Jurkat, Clone E6-1 (cell line): ENCODE results near the gene CTXN3.
"Not testable (repeated sequence)": the region's sequence is repeated elsewhere in the genome, so short reads cannot be mapped to it uniquely, and the experiment has no call there.

Source experiments
- DNase-seq: peaks from one replicate; pipeline ENCODE4 v3.0.0-alpha.2; 2011; ENCODE audit warnings: low read depth, low spot score
- H3K4me3 ChIP-seq: 2 replicates; pipeline ENCODE4 v1.5.1; 2011; ENCODE audit warnings: mild to moderate bottlenecking, low read length, control low read depth, moderate library complexity

Gene CTXN3

DNA sequence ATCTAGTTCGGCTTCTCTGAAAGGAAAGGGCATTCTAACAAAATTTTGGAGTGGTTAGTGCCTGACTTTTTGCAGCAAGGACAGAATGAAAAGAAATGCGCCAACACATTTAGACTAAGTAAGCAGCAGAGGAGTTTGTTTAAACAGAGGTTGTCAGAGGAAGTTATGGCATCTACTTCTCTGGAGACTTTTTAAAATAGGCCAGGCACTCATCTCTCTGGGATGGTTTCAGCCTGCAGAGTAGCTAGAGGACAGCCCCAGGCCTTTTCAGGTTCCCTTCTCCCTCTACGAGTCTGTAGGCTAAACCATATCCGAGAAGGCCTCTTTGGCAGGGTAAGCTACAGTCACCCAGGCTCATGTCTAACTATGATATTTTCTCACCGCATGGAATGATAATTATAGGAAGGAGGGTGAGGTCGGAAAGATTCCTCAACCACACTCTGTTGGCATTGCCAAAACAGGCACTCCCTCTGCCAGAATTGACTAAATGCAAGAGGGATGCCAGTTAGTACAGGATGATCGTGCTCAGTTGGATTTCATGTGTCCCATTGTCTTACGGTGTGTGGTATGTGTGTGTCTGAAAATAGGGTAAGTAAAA, 1.4 kb upstream of the CTXN3 start:
- H3K4me3 ChIP-seq = no peak overlapping the region
- no peak for DNase-seq

DNA sequence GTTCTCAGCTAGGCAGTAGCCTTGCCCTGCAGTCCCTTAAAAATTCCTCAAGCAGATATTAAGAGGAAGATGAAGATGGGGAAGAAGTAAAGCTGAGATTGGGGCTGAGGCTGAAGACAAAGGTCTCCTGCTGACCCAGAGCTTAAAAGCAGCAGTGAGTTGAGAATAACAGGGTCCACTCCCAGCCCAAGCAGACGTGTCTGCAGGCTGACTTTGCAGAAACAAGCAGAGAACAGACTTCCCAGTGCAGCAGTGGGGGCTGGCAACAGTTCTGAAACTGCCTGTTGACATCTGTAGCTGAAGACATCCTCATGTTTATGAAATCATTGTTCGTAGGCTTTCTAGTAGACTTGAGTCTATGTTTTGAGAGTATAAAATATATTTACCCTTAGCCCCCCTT, 1.1 kb downstream of the CTXN3 start:
- DNase-seq = no peak
- no peak overlapping the region for H3K4me3 ChIP-seq

DNA sequence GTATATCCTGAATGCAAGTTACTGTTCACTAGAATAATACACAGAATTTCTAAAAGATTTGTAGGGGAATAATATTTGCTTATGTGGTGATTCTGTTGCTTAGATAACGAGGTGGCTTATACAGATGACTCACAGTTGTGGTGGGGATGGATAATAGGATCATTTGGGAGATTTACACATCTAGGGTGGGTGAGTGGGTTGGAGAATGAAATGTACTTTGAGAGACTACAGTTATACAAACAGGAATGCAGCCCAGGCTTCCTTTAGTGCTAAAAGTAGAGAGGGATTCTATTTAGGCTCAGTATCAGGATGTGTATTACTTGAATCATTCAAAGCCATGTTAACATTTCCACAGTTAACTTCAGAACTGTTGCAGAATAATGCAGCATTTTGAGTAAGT, 1.8 kb downstream of the CTXN3 start:
- no peak for DNase-seq
- H3K4me3 ChIP-seq = no peak overlapping the region

DNA sequence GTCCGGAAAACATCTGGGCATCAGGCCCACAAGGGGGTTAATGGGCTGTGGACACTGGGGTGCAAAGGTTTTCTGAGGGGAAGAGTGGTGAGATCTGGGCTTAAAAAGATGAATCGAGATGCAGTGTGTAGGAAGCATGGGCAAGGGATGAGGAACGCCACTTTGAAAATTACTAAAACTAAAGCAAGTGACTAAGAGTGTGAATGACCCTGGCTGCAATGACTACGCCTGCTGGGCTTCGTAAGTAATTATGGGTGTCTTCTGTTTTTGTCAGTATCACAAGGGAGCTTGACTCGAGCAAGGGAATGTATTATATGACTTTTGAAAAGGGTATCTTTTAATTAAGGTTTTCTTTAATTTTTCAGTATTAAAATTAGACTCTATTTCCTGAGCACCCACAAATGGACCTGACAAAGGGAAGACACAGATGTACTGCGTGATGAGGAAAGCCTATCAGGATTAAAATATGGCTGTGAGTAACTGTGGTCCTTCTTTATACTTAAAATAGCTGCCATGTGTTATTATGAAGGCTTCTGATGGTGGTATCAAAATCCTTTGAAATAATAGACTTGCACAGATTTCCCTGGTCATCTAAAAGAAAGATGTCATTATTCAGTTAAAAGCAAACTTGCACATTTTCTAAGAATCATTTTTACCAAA, 4.2 kb downstream of the CTXN3 start:
- no peak overlapping the region for H3K4me3 ChIP-seq
- no peak for DNase-seq

DNA sequence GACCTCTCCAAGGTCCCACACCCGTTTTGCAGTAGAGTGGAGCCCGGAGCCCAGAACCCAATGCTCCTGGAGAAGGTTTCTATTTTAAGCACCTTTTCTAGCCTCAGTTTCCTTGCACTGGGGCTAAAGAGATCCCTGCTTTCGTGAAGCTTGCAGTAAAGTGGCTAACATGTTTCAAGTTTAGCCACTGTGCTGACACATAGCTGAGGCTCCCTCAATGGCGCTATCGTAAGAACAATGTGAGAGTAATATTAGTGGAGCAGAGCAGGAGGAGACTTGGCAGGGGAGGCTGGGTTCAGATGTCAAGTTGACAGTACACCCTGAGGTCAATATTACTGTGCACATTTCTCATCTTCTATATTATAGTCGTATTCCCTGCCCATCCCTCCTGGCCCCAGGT, 7.9 kb downstream of the CTXN3 start:
- no peak overlapping the region for H3K4me3 ChIP-seq
- DNase-seq = no peak

DNA sequence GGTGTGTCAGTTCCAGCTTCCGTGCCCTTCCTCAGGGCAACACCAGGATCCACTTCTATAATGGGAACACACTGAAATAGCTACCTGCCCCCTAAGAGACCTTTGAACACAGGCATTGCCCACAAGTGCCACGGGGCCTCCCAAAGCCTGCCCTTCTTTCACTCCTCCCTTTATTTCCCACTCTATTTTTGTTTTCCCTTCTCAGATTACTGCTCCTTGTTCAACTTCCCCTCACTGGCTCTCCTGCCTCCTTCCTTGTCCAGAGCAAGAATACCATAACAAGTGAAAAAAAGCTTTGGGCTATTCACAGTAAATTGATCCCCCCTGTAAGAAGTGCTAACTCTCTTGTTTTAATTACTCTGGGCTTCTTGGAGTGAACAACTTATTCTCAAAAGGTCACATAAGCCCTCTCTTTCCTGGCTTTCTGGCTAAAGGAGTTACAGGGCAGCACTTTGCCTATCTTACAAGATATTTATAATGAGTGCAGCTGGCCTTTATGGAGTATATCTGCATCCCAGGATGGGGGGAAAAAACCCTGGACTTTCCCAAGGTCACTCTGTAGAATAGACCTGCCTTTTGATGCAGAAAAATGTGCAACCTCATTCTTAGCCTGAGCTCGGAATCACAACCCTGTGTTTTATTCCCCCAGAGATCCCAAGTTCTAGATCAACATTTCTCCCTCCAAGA, 11.3 kb downstream of the CTXN3 start:
- no peak overlapping the region for H3K4me3 ChIP-seq
- no peak for DNase-seq

DNA sequence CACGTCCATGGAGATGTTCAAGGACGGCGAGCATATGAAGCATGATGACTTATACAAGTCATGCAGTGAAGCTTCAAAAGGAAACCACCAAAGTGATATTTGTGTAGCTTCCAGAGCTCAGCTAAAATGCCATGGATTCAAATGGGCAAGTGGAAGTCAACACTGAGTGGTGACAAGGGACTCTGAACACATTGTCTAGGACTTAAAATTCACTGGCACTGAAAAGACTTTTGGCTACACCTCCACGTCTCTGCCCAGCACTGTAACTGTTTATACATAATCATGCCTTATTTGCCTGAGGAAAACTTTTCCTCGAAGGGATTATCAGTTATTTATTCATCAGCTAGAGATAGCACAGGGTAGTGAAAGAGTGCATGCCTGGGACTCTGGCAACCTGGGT, 15.2 kb downstream of the CTXN3 start:
- no peak for DNase-seq
- H3K4me3 ChIP-seq = no peak overlapping the region

DNA sequence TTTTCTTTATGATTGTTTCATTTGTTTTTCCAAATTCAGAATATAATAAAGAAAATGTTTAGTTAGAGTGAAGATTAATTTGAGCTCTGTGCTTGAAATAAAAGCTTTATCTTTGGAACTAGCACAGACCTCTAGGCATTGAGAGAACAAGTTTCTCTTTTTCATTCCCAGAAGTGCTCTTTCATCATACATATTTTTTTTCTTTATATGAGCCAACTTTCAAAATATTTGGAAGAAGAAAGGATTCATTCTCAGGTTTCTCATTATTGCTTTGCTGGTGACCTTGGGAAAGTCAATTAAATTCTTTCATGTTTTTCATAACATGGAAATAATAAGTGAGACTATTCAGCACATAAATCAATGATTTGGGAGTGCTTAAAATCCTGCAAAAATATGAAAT, 16.8 kb downstream of the CTXN3 start:
- no peak for DNase-seq
- H3K4me3 ChIP-seq = no peak overlapping the region

DNA sequence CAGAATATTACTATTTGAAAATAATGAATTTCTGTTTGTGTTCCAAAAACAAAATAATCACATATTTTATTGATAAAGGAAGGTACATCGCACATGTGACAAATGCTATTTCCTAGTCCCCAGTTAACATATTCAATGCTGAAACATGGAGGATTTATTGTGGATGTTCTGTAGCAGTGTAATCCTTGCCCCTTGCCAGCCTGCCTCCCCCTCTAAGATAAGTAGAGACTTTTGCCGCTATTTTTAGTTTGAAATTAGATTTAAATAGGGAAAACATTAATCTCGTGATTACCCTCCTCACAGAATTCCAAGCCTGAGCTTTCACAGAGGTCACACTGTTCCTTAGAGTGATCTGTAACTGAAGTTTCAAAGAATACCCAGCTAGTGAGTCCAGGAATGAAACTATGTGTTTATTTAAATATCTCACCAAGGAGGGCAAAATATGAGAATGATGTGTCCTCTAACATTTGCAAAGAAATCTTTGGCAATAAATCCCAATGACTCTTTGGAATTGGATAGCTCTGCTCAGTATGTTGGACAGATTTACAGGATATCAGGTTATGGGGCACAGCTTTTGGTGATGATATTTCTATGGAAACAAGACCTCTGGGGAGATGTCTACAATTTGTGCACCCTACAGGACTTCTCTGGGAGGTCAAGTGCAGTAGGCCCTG, 17.3 kb downstream of the CTXN3 start:
- DNase-seq = no peak
- H3K4me3 ChIP-seq = no peak overlapping the region

DNA sequence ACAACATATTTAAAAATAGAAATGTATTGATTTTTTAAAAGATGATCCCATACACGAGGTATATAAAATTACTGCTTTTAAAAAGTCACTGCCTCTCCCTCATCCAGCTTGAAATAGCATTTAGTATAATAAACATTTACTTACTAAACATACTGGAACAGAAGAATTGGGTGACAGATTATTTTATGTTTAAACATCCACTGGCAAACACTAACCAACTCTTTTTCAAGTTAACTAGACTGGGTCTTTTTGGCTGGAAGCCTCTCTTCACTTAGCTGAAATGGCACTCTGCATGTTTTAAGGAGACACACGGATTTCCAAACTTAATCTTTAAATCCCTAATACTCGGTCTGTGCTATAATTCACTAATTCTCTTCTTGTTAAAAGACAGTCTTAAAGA, 19.0 kb downstream of the CTXN3 start:
- DNase-seq = no peak
- H3K4me3 ChIP-seq = no peak overlapping the region

DNA sequence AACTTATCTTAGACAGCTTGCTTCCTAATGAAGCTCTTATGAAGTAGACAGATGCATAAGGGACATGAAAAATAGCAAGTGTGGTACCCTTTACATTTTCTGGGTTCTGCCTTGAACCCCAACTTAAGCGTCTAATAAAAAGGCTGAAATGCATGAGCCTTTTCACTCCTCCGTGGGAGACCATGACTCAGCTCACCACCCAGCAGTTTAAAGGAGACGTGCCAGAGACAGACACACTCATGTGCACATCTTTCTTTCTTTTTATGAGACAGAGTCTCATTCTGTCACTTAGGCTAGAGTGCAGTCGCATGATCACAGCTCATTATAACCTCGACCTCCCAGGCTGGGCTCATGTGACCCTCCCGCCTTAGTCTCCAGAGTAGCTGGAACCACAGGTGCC, 22.3 kb downstream of the CTXN3 start:
- no peak for DNase-seq
- no peak overlapping the region for H3K4me3 ChIP-seq

DNA sequence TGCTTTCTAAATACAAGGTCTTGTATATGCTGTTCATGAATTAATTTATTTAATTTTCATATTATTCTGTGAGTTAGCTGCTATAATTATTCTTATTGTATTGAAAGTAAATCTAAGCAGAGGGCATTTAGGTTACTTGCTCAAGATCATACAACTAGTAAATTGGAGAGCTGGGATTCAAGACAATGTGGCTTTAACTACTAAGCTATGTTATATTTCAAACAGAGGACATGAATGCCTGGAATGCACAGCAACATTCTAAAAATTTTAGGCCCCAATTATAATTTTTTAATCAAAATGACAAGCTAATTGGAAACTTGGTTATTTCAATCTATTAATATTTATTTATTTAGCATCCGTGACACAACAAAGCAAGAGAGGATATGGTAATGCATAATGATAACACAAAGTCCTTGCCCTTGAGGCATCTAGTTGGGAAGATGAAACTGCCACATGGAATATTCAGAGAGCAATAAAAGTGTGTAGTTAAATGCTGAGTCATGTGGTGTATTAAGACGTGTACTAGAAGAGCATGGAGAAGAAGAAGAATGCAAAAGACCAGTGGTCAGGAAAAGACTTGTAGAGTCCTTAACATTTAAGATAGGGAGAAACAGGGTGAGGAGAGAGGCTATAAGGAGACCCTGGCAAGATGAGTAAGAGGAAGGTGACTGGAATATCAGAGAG, 24.4 kb downstream of the CTXN3 start:
- no peak for DNase-seq
- no peak overlapping the region for H3K4me3 ChIP-seq

DNA sequence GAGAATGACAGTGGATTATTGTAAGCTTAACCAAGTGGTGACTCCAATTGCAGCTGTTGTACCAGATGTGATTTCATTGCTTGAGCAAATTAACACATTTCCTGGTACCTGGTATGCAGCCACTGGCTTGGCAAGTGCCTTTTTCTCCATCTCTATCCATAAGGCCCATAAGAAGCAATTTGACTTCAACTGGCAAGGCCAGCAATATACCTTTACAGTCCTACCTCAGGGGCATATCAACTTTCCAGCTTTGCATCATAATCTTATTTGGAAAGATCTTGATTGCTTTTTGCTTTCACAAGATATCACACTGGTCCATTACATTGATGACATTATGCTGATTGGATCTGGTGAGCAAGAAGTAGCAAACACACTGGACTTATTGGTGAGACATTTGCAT, 28.1 kb downstream of the CTXN3 start:
- not testable (repeated sequence) for H3K4me3 ChIP-seq, DNase-seq

DNA sequence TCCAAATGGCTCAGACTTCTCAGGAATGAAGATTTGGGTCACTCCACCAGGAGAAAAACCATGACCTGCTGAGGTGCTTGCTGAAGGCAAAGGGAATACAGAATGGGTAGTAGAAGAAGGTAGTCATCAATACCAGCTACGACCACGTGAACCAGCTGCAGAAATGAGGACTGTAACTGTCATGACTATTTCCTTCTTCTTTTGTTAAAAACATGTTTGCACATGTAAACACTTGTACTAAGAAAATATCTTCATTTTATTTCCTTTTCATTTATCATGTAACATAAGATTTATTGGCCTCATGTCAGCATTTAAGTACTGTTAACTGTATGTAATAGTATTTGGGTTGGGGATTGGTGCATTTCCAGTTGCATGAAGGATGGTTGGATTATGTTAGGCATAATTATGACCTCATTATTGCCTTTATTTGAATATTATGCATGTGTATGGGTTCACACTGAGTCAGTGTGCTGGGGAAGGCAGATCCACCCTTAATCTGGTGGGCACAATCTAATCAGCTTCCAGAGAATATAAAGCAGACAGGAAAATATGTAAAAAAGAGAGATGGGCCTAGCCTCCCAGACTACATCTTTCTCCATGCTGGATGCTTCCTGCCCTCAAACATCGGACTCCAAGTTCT, 30.9 kb downstream of the CTXN3 start:
- not testable (repeated sequence) for DNase-seq, H3K4me3 ChIP-seq

DNA sequence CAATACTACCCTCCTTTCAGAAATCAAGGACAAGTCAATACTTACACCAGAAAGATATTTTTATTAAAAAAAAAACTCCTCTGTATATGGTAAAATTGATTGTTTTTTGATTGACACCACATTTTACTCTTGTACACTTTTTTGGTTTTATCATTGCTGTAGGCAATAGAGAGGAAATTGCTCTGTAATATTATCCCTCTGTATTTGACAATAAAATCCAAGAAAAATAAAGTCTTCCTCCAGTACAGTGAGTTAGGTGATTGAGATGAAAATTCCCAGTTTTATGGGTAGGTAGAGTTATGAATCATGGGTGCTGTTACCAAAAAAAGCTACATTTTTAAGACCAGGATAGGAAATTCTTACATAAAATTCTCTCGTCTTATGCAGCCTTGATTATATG, 31.7 kb downstream of the CTXN3 start:
- DNase-seq = no peak
- H3K4me3 ChIP-seq = no peak overlapping the region

DNA sequence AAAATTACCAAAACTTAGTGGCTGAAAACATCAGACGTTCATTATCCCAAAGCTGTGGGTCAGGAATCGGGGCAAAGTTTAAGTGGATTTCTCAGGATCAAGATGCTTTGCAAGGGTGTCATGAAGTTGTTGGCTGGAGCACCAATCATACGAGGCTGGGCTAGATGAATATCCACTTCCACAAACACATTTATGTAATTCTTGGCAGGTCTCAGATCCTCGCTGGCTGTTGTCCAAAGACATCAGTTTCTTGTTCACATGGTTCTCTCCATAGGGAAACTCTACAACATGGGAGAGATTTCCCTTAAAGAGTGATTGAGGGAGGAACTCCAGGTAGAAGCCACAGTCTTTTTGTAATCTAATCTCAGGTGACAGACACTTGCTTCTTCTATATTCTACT, 34.1 kb downstream of the CTXN3 start:
- H3K4me3 ChIP-seq = no peak overlapping the region
- DNase-seq = no peak

DNA sequence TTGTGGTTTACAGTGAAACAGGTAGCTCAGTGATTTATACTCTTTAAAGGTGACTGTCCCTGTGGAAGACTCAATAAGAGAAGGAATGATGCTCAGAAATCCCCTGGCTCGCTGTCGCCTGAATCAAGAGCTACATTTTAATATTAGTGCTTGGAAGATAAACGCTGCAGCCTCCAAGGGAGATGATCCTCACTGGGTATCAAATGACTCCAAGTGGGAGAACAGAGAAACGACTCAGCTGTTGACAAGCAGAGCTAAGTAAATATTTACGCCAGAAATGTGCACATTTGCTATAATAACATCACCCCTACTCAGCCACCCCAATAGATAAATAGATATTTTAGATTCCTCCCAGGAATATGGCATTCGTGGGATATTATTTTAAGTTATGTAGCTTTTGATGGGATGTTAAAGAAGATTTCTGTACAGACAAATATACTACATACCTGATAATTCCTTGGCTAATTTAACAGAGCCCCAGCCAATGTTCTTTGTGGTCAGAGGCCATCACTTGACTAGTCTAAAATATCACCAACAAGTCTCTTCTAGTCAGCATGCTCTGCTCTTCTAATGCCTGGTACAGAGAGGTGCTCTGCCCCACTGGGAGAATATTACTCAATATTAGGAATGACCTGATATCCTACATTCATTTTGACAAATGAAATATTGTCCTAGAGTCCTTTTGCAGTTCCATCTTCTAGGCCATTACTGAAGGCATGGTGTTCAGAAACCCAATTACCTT, 36.0 kb downstream of the CTXN3 start:
- H3K4me3 ChIP-seq = no peak overlapping the region
- no peak for DNase-seq

DNA sequence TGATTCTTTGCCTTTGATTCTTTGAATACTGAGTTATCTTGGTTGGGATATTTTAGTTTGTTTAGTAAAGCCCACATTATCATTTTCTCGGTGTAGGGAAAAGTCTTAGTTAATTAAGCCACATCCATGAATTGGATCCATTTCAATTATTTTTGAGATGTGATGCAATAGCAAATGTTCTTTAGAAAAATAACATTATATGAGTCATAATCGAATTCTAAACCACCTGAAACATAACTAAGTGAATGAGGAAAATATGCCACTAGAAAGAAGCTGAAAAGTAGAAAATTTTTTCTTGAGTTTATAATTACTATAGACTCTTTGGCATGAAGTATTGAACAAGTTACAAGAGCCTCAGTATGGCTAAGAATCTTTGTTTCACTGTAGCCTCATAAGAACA, 36.8 kb downstream of the CTXN3 start:
- H3K4me3 ChIP-seq = no peak overlapping the region
- DNase-seq = no peak

DNA sequence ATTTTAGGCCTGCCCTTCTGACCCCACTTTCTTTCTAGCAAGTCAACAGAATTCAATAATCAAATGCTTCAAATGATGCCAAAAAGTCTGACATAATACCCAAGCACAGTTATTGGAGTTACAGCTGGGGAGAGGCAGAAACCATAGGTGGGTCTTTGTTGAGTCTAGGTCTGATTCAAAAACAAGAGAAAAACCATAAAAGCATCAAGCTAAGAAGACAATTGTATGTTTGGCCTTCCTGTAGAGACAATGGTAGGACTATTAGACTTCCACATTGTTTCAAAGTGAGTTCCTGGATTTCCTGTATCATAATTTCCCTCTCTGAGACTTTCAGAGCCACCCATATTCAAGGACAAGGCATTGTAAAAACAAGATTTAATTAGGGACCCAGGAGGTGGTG, 37.5 kb downstream of the CTXN3 start:
- DNase-seq = no peak

More for the DNA sequence above, 37.5 kb downstream of the CTXN3 start:
- no peak overlapping the region for H3K4me3 ChIP-seq
